HG03039 (cell line): ENCODE results near the gene CAMTA1.
A peak's percentile ranks its signal among the peaks of the same experiment; 100 is the strongest.

Experiments
- ATAC-seq: cut with Tn5 transposase; IDR thresholded peaks from one replicate; pipeline ENCODE4 v1.9.1; 2021; ENCODE audit warnings: mild to moderate bottlenecking, moderate library complexity; ENCODE audit not compliant: unreplicated experiment

Gene CAMTA1

GRCh38 chr1:6776389-6776788 is 8.9 kb upstream of the CAMTA1 start:
- no peak for ATAC-seq

DNA sequence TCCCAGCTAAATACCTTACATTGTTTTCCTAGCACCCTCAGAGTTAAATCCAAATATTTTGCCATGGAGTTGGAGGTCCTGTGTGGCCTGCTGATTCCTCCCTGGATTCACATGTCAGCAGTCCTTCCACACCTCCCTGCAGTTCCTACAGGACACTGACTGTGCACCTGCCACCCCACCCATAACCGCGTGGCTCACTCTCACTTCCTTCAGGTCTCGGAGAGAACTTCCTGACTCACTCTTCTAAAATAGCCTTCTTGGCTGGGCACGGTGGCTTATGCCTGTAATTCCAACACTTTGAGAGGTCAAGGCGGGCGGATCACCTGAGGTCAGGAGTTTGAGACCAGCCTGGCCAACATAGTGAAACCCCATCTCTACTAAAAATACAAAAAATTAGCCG is 8.4 kb upstream of the CAMTA1 start:
- no peak for ATAC-seq

- ATAC-seq, result no peak
Measured at GRCh38 chr1:6777813-6778212, 7.4 kb upstream of the CAMTA1 start.

- no peak for ATAC-seq
Measured at GRCh38 chr1:6779089-6779805, 6.0 kb upstream of the CAMTA1 start.

GRCh38 chr1:6782151-6782550 is 3.1 kb upstream of the CAMTA1 start:
- no peak for ATAC-seq

DNA sequence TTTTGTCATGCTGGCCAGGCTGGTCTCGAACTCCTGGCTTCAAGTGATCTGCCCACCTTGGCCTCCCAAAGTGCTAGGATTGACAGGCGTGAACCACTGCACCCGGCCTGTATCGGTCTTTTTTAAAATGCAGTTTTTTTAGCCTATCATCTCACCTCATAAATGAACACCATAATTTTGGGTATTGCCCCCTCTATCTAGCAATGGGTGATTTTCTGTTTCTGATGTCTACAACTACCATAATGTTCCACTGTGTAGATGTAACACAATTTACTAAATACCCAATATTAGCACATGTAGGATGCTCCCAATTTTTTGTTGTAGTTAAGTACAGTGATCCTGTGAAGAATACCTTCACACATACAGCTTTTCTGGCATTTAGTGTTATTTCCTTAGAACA is 2.0 kb upstream of the CAMTA1 start:
- no peak for ATAC-seq

- ATAC-seq, result peak; percentile 0
Measured at GRCh38 chr1:6783936-6784559, 1.2 kb upstream of the CAMTA1 start.

GRCh38 chr1:6784560-6785317 is 515 bp upstream of the CAMTA1 start:
- ATAC-seq, result peak; percentile 65

GRCh38 chr1:6785728-6786505 is 663 bp downstream of the CAMTA1 start:
- peak; percentile 18 for ATAC-seq

GRCh38 chr1:6788946-6789345 is 3.7 kb downstream of the CAMTA1 start:
- ATAC-seq, result no peak

DNA sequence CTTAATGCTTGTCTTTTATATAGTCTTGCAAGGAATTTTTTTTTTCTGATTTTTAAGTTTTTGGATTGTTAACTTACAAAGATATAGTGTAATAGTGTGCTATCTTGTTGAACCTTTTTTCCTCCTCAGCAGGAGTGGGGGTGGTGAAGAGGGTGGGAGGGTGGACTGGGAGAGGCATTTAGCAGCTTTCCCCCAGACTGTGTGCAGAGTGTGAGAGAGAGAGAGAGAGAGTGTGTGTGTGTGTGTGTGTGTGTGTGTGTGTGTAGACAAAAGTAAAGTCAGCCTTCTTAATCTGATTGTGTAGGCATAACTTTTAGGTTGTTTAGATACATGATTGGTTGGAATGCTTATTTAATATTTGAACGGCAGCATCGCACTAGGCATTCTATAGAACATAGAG is 4.9 kb downstream of the CAMTA1 start:
- no peak for ATAC-seq

DNA sequence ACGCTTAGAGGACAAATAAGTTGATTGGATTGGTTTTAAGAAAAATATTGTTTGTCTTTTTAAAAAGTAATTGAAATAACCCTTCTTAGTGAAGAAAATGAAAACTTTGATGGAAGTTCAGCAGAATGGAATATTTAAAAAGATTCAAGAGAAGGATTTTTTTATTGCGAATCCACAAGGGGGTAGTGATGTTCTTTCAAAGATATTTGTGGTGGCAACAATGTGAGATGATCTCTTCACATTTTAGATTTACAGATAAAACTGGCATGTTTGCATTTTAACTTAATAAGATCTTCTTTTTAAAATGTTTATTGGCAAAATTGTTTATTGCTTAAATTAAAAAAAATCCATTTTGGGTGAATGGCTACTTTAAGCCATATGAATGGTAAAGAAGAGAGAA is 8.9 kb downstream of the CAMTA1 start:
- ATAC-seq, result no peak

GRCh38 chr1:6795203-6795602 is 9.9 kb downstream of the CAMTA1 start:
- ATAC-seq, result no peak

DNA sequence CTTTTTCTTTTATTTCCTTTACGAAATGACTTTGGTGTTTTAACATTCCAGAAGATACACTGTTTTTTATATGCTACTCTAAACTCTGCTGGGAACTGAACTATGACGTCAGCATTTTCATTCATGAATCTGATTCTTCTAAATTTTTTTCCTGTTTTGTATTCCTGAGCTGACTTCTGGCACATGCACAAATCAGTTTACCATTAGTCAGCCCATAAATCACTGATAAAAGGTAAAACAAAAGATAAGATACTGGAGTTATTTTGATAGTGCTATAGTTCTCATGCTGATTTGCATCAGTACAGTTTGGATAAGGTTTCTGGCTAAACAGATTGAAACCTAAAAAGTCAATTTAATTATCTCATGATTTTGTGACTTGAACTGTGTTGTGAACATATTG is 10.4 kb downstream of the CAMTA1 start:
- ATAC-seq, result no peak

DNA sequence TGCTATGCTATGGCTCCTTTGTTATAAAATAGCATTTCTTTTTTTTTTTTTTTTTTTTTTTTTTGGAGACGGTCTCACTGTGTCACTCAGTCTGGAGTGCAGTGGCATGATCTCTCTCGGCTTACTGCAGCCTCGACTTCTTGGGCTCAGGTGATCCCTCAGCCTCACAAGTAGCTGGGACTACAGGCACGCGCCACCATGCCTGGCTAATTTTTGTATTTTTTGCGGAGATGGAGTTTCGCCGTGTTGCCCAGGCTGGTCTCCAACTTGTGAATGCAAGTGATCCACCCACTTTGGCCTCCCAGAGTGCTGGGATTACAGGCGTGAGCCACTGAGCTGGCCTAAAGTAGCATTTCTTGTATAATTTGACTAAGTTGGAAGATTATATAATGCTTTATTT is 10.8 kb downstream of the CAMTA1 start:
- ATAC-seq, result no peak

GRCh38 chr1:6799499-6799898 is 14.2 kb downstream of the CAMTA1 start:
- ATAC-seq, result no peak

GRCh38 chr1:6800745-6801144 is 15.5 kb downstream of the CAMTA1 start:
- ATAC-seq, result no peak

GRCh38 chr1:6801199-6801598 is 15.9 kb downstream of the CAMTA1 start:
- no peak for ATAC-seq

- no peak for ATAC-seq
Measured at GRCh38 chr1:6801966-6802365, 16.7 kb downstream of the CAMTA1 start.

DNA sequence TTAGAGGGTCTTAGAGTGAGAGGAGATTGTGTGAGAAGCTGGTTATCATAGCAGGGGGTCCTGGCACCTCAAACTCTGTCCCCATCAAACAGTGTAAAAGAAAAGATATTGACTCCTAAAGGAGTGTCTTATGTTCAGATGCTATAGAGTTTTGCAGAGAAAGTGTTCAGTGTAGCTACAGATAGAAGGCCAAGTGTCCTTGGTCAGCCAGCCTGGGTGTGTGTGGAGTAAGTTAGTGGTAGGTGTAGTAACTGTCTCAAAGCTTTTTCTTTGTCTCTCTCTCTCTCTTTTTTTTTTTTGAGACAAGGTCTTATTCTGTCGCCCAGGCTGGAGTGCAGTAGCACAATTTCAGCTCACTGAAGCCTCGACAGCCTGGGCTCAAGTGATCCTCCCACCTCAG is 17.2 kb downstream of the CAMTA1 start:
- ATAC-seq, result no peak

DNA sequence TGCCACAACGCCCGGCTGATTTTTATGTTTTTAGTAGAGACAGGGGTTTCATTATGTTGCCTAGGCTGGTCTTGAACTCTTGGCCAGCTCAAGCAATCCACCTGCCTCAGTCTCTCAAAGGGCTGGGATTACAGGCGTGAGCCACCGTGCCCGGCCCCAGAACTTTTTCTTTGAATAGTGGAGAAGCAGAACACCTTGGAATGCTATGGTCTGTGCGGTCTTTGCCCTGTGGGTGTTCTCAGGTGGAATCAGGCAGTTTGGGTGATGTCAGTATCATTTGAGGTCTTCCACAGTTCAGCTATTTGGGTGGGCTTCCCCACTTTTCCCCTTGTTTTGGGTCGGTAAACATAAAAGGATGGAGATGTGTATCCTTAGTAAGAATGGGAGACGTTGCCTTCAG is 17.6 kb downstream of the CAMTA1 start:
- no peak for ATAC-seq
